Renal pelvis (tissue), 4 donors: ENCODE data around the gene MTPN. TPM values are rescaled to one million over a fixed set of nuclear protein-coding genes. Genes with fewer than 3 reads are reported as not detected.

Experiments
- DNase-seq: peaks from one replicate; pipeline ENCODE4 v3.0.0-alpha.2; 2013
- polyA plus RNA-seq, 3 donors: library from polyadenylated mRNA; unstranded; fragments of 120-200 nt; gene quantifications; one replicate each; pipeline ENCODE4 v1.2.1, GENCODE V29; 2013; ENCODE audit not compliant: insufficient read length in 3 of 3

The MTPN gene
- polyA plus RNA-seq, 3 donors: 144 to 151 (median 147) TPM

GRCh38 chr7:135899458-135900064 is 77.6 kb downstream of the MTPN start:
- peak; percentile 21 for DNase-seq

- DNase-seq: no peak
These were observed 78.9 kb downstream of the MTPN start for GRCh38 chr7:135898226-135898625.

GRCh38 chr7:135894816-135895215 is 82.3 kb downstream of the MTPN start:
- no peak for DNase-seq

GRCh38 chr7:135889823-135890222 is 87.3 kb downstream of the MTPN start:
- DNase-seq: no peak

GRCh38 chr7:135888740-135889139 is 88.4 kb downstream of the MTPN start:
- no peak for DNase-seq

GRCh38 chr7:135886345-135887132 is 90.6 kb downstream of the MTPN start:
- DNase-seq: no peak

- no peak for DNase-seq
These were observed 92.5 kb downstream of the MTPN start for GRCh38 chr7:135884495-135885232.

GRCh38 chr7:135879233-135879632 is 97.9 kb downstream of the MTPN start:
- no peak for DNase-seq

- DNase-seq: no peak
These were observed 98.9 kb downstream of the MTPN start for GRCh38 chr7:135878284-135878683.

GRCh38 chr7:135877805-135878204 is 99.4 kb downstream of the MTPN start:
- no peak for DNase-seq

Other genes starting within 250 kb of the MTPN start
- gene SLC13A4, start 249.2 kb downstream of the MTPN start, polyA plus RNA-seq: 1 to 10 TPM; 2.0 to 5.0 (median 3.1) TPM
- gene FAM180A, start 228.5 kb downstream of the MTPN start, polyA plus RNA-seq: not detected